KOPT-K1 (cell line): Measurements from ENCODE around the gene GDAP1L1.
"Not testable (repeated sequence)": the region's sequence is repeated elsewhere in the genome, so short reads cannot be mapped to it uniquely, and the experiment has no call there.

Experiments used
- H3K27ac ChIP-seq: fragments of 200-600 bp; sonication (generic); 2 replicates; pipeline ENCODE4 v1.5.1; 2016; ENCODE audit warnings: antibody characterized with exemption, mild to moderate bottlenecking, low read depth, low read length; ENCODE audit not compliant: poor library complexity, severe bottlenecking
- H3K36me3 ChIP-seq: fragments of 200-600 bp; sonication (generic); 2 replicates; pipeline ENCODE4 v1.5.1; 2017; ENCODE audit warnings: antibody characterized with exemption, mild to moderate bottlenecking, low read length, moderate library complexity; ENCODE audit not compliant: insufficient read depth
- H3K9me3 ChIP-seq: fragments of 200-600 bp; sonication (generic); 2 replicates; pipeline ENCODE4 v1.5.1; 2017; ENCODE audit warnings: antibody characterized with exemption, low read length, mild to moderate bottlenecking; ENCODE audit not compliant: insufficient read depth, poor library complexity, severe bottlenecking

Gene GDAP1L1

GRCh38 chr20:44297721-44298120 lies 50.6 kb downstream of the GDAP1L1 start:
- Histone ChIP-seq H3K27ac (no peak overlapping the region), H3K36me3 (no peaks in the 10 kb centered on the region), H3K9me3 (no peaks in the 10 kb centered on the region)

DNA sequence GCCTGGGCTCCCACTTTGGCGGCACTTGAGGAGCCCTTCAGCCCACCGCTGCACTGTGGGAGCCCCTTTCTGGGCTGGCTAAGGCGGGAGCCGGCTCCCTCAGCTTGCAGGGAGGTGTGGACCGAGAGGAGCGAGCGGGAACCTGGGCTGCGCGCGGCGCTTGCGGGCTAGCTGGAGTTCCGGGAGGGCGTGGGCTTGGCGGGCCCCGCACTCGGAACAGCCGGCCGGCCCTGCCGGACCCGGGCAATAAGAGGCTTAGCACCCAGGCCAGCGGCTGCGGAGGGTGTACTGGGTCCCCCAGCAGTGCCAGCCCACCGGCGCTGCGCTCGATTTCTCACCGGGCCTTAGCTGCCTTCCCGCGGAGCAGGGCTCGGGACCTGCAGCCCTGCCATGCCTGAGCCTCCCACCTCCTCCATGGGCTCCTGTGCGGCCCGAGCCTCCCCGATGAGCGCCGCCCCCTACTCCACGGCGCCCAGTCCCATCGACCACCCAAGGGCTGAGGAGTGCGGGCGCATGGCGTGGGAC lies 52.0 kb downstream of the GDAP1L1 start:
- not testable (repeated sequence) for H3K9me3 ChIP-seq, H3K27ac ChIP-seq, H3K36me3 ChIP-seq

GRCh38 chr20:44301285-44301684 lies 54.2 kb downstream of the GDAP1L1 start:
- Histone ChIP-seq H3K9me3 (no peaks in the 10 kb centered on the region), H3K36me3 (no peaks in the 10 kb centered on the region), H3K27ac (no peak overlapping the region)

DNA sequence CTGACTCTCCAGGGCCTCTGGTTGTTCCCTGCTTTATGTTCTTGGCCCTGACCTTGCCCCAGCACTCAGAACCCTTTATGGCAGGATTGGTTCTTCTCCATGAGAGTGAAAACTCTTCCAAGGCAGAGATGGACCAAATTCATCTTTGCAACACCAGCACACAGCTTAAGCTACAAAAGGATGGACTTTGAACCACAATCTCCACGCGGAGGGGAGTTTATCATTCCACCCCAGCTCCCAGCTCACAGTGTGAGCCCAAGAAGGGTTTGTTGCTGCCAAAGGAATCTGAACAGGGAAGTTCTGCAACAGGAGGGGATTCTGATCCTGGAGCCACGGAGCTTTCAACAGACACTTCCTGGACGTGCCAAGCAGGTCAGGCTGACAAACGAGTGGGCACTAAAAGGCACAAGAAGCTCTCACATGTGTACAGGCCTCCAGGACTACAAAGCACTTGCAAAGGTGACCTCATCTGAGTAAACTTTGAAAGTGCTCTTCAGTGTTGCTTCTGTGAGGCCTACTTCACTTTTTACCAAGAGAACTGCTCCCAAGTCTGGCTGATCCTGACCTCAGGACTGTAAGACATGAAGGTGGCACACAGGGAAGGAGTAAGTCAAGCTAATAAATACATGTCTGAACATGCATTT lies 55.0 kb downstream of the GDAP1L1 start:
- Histone ChIP-seq H3K27ac (no peak overlapping the region), H3K9me3 (no peaks in the 10 kb centered on the region), H3K36me3 (no peaks in the 10 kb centered on the region)

- no peaks in the 10 kb centered on the region for H3K9me3 ChIP-seq
Measured at GRCh38 chr20:44302736-44303135, 55.6 kb downstream of the GDAP1L1 start.

GRCh38 chr20:44304383-44304782 lies 57.3 kb downstream of the GDAP1L1 start:
- Histone ChIP-seq H3K9me3 (no peaks in the 10 kb centered on the region), H3K27ac (no peak overlapping the region), H3K36me3 (no peaks in the 10 kb centered on the region)

More at GRCh38 chr20:44302736-44303135, 55.6 kb downstream of the GDAP1L1 start:
- H3K27ac ChIP-seq, result no peak overlapping the region
- H3K36me3 ChIP-seq, result no peaks in the 10 kb centered on the region

GRCh38 chr20:44306927-44307326 lies 59.8 kb downstream of the GDAP1L1 start:
- Histone ChIP-seq H3K36me3 (no peaks in the 10 kb centered on the region), H3K9me3 (no peaks in the 10 kb centered on the region), H3K27ac (no peak overlapping the region)

- H3K27ac ChIP-seq, result no peak overlapping the region
- no peaks in the 10 kb centered on the region for H3K9me3 ChIP-seq
- no peaks in the 10 kb centered on the region for H3K36me3 ChIP-seq
Measured at GRCh38 chr20:44309763-44310663, 62.9 kb downstream of the GDAP1L1 start.

DNA sequence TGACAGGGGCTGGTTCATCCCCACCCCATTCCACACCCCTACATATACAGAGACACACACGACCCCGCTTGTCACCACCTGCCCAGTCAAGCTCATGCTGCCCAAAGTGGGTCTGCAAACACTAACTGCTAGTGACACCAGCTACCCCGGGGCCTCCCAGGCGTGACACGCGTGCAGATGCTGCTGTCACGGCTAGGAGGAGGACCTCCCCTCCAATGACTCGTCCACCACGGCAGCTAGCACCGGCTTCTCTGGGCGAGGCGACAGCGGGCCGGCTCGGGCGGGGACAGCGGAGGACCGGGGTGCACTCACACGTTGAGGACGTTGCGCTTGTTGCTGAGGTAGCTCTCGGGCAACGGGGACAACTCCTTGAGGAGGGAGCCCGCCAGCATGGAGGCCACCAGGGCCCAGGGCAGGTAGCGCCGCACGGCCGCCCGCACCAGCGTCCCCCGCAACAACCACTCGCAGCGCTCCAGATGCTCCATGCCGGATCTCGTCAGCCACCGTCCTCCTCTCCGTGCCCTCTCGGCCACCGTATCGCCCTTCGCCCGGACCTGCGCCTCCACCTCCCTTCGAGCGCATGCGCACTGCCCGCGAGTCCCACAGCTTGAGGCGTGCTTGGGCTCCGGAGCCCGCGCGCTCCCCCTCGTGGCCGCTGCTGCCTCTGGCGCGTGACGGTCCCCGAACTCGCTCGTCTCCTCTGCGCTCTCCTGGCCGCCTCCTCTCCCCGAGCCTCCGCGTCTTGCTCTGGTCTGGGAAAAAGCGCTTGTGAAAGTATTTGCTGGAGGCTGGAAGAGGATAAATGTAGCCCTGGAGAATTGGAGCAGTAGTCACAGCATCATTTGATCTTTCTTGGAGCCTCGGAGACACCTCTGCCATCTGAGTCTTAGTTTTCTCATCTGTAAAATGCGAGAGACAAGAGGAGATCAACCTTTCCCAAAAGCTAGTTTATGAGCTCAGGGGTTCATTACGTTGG lies 63.8 kb downstream of the GDAP1L1 start, which contains the start of gene FITM2:
FITM2 (minus strand) TSS at position 539 of the 976 bp plus-strand sequence; CDS start at position 485, 54 bp downstream.
- Histone ChIP-seq H3K9me3 (no peaks in the 10 kb centered on the region), H3K36me3 (no peaks in the 10 kb centered on the region), H3K27ac (peak within 1 kb of the TSS; percentile 56)

DNA sequence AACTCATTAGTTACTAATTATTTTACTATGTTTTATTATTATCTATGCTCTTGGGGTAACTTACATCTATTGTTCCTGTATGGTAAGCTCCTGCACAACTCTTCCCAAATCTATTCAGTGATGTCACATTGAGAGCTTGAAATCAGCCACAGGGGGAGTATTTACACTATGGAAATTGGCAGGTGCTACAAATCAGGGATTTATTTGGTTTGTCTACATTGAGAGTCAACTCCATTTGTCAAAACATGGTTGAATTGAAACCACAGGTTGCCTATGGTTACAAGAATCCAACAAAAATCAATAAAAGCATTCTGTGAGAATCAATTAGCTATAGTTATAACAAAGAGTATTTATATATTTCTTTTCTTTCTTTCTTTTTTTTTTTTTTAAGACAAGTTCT lies 67.8 kb downstream of the GDAP1L1 start:
- Histone ChIP-seq H3K36me3 (no peaks in the 10 kb centered on the region), H3K27ac (no peak overlapping the region), H3K9me3 (no peaks in the 10 kb centered on the region)

GRCh38 chr20:44319839-44320422 lies 72.8 kb downstream of the GDAP1L1 start:
- H3K27ac ChIP-seq, result no peak overlapping the region
- H3K36me3 ChIP-seq, result no peaks in the 10 kb centered on the region
- no peaks in the 10 kb centered on the region for H3K9me3 ChIP-seq

GRCh38 chr20:44324343-44324742 lies 77.2 kb downstream of the GDAP1L1 start:
- Histone ChIP-seq H3K36me3 (no peaks in the 10 kb centered on the region), H3K27ac (no peak overlapping the region), H3K9me3 (no peaks in the 10 kb centered on the region)

DNA sequence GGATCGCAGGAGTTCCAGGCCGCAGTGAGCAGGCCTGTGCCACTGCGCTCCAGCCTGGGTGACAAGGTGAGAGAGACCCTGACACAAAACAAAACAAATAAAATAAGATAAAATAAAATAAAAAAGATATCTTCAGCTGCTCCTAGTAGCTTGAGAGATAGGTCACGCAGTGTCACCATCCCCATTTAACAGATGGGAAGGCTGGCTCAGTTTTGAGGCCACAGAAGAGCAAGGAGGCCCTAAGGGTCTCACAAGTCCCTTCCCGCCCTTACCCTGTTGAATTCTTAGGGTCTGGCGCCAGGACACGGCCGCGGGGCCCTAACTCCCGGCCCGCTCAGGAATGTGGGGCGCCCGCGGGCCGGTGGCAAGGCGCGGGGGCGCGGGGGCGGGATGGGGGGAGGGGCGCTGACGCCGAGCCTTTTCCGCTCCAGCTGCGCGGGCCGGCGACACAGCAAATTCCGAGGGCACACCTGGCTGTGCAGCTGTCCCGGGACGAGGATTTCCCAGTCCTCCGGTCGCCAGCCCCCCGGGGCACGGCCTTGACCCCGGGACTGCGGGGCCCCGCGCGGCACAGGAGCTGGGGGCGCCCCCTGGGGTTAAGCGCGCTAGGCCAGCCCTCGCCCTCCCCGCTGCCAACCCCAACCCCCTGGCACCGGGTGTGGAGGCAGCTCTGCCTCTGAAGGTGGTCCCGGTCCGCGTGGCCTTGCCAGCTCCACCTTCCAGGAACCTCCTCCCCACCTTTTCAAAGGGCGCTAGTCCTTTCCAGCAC lies 79.5 kb downstream of the GDAP1L1 start:
- no peak overlapping the region for H3K27ac ChIP-seq
- H3K9me3 ChIP-seq, result no peaks in the 10 kb centered on the region
- H3K36me3 ChIP-seq, result no peaks in the 10 kb centered on the region

- H3K27ac ChIP-seq, H3K36me3 ChIP-seq, H3K9me3 ChIP-seq: not testable (repeated sequence)
Measured at GRCh38 chr20:44327748-44328147, 80.6 kb downstream of the GDAP1L1 start.
